Uterus (tissue), 4 donors: ENCODE data around the gene FBP1. TPM values are rescaled to one million over a fixed set of nuclear protein-coding genes. Genes with fewer than 3 reads are reported as not detected.
A peak's percentile ranks its signal among the peaks of the same experiment; 100 is the strongest.

Source experiments
- DNase-seq, 2 donors: peaks; one replicate each; pipeline ENCODE4 v3.0.0-alpha.2; 2019 to 2020
- H3K27ac ChIP-seq, 2 donors: fragments of 200-600 bp; sonication (generic); 1 replicate in 1 of 2; 2 replicates in 1 of 2; pipeline ENCODE4 v1.5.1; 2016 to 2018
- H3K27me3 ChIP-seq, 2 donors: fragments of 200-600 bp; sonication (generic); one replicate each; pipeline ENCODE4 v1.5.1; 2018 to 2019; ENCODE audit warnings: control low read depth in 1 of 2
- H3K36me3 ChIP-seq, 2 donors: fragments of 200-600 bp; sonication (generic); one replicate each; pipeline ENCODE4 v1.5.1; 2019; ENCODE audit warnings: control low read depth in 1 of 2
- H3K4me1 ChIP-seq, 2 donors: fragments of 200-600 bp; sonication (generic); one replicate each; pipeline ENCODE4 v1.5.1; 2018 to 2019; ENCODE audit warnings: control low read depth in 1 of 2
- H3K4me3 ChIP-seq, 2 donors: fragments of 200-600 bp; sonication (generic); 1 replicate in 1 of 2; 2 replicates in 1 of 2; pipeline ENCODE4 v1.5.1; 2018 to 2019; ENCODE audit warnings: mild to moderate bottlenecking in 1 of 2
- H3K9me3 ChIP-seq, 2 donors: fragments of 200-600 bp; sonication (generic); one replicate each; pipeline ENCODE4 v1.5.1; 2019; ENCODE audit warnings: control low read depth in 1 of 2
- CTCF ChIP-seq, 4 experiments: fragments of 200-600 bp in 2 of 4; fragments of 450-650 bp in 2 of 4; sonication (generic) in 2 of 4; IDR thresholded peaks; one replicate each; pipeline ENCODE4 v1.5.1; 2016 to 2019; ENCODE audit warnings: antibody characterized with exemption in 4 of 4, mild to moderate bottlenecking in 2 of 4, moderate library complexity in 1 of 4
- POLR2A ChIP-seq, 2 donors: fragments of 450-650 bp; IDR thresholded peaks; one replicate each; pipeline ENCODE4 v1.6.1; 2016; ENCODE audit warnings: antibody characterized with exemption in 2 of 2, mild to moderate bottlenecking in 1 of 2, moderate library complexity in 1 of 2
- intact Hi-C: fragments of 100-400 bp; cut with DNase I; formaldehyde crosslinking; loops from one replicate; pipeline ENCODE4 v1.15.1; 2023; ENCODE audit warnings: low total_unique reads
- total RNA-seq, 4 donors: library from RNA; depleted of rRNA in 3 of 4; stranded (reverse); fragments of >200 nt in 3 of 4; gene quantifications; one replicate each; pipeline versions ENCODE4 v1.1.0 to v1.2.4, GENCODE V29; 2014 to 2023
- donor health status: DM: yes; HTN: yes; CAD: no.

Gene FBP1
- total RNA-seq, 4 donors from 2014 or later, result 0.29 to 2.6 (median 0.90) TPM; not detected in 1

DNA sequence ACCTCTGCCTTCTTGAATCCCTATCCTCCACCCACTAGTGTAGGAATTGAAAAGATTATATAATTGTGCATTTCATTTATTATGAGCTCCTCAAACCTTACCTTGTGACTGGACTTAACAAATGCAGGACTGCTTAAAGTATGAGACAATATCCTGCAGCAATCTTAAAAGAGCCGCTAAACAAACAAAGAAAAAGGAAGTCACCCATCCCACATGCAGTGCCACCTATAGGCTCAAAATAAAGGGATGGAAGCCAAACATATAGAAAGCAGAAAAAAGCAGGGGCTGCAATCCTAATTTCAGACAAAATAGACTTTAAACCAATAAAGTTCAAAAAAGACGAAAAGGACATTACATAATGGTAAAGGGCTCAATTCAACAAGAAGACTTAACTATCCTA lies 75.8 kb downstream of the FBP1 start:
- intact Hi-C loops, result no loop called here
- H3K27me3 ChIP-seq, result no peaks in the 10 kb centered on the region
- H3K9me3 ChIP-seq, result no peaks in the 10 kb centered on the region
- H3K4me3 ChIP-seq, result no peak overlapping the region
- DNase-seq, result no peak
- no peaks in the 10 kb centered on the region for H3K4me1 ChIP-seq
- TF ChIP-seq POLR2A (IDR thresholded peaks at IDR 0.05) (no peak), CTCF (IDR thresholded peaks at IDR 0.05) (no peak)
- no peak overlapping the region for H3K27ac ChIP-seq
- no peaks in the 10 kb centered on the region for H3K36me3 ChIP-seq

DNA sequence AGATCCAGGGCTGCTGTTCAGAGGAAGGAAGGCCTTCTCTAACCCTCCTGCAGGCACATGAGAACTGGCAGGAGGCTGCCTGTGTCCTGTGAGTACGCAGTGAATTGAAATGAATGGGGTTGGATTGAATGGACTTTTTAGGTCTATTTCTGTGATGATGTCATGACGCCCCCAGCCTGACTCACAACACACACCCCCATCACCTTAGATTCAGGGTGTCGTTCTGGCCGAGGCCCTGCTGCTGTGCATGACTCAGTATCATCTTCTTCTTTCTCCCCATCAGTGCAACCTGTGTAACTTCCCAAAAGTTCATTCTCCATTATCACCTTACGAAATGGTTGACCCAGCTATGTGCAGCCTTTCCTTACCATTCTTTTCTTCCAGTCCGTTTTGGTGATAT lies 79.1 kb downstream of the FBP1 start:
- intact Hi-C loops, result no loop called here
- H3K9me3 ChIP-seq, result no peaks in the 10 kb centered on the region
- no peaks in the 10 kb centered on the region for H3K27me3 ChIP-seq
- no peak overlapping the region for H3K4me3 ChIP-seq
- H3K27ac ChIP-seq, result no peak overlapping the region
- H3K4me1 ChIP-seq, result no peaks in the 10 kb centered on the region
- H3K36me3 ChIP-seq, result no peaks in the 10 kb centered on the region
- no peak for DNase-seq
- no peak for TF ChIP-seq POLR2A (IDR thresholded peaks at IDR 0.05)
- no peak for TF ChIP-seq CTCF (IDR thresholded peaks at IDR 0.05)

DNA sequence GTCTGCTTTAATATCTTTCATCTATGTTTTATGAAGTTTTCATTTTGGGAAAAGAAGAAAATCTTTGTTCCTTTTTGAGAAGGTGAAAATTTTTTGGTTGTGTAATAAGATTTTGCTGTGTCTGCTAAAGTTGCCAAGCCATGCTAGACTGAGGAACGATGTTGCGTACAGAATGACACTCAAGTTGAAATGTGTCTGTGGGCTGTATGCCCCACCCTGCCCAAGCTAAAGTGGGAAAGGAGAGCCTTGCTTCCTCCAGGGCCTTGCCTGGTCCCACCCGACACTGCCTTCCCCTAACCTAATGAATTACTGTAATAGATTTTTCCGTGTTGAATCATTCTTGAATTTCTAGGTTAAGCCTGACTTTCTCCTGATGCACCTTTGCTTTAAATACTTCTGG lies 81.9 kb downstream of the FBP1 start:
- Histone ChIP-seq H3K27ac (no peak overlapping the region), H3K27me3 (no peaks in the 10 kb centered on the region), H3K36me3 (no peaks in the 10 kb centered on the region), H3K9me3 (no peaks in the 10 kb centered on the region), H3K4me3 (no peak overlapping the region), H3K4me1 (no peaks in the 10 kb centered on the region)
- TF ChIP-seq CTCF (IDR thresholded peaks at IDR 0.05), result no peak
- no peak for TF ChIP-seq POLR2A (IDR thresholded peaks at IDR 0.05)
- DNase-seq, result no peak
- intact Hi-C loops, result no loop called here

- intact Hi-C loops, result no loop called here
- no peaks in the 10 kb centered on the region for H3K36me3 ChIP-seq
- no peak for DNase-seq
- H3K27ac ChIP-seq, result no peak within 1 kb of the TSS
- TF ChIP-seq CTCF (IDR thresholded peaks at IDR 0.05) (peak in 1 of 4 experiments; percentile 27), POLR2A (IDR thresholded peaks at IDR 0.05) (no peak)
- no peaks in the 10 kb centered on the region for H3K9me3 ChIP-seq
- H3K4me3 ChIP-seq, result no peak within 1 kb of the TSS
- H3K4me1 ChIP-seq, result no peaks in the 10 kb centered on the region
- H3K27me3 ChIP-seq, result no peaks in the 10 kb centered on the region
These were observed 84.6 kb downstream of the FBP1 start, which contains the start of gene PCAT7 for GRCh38 chr9:94554439-94555331. Gene PCAT7, plus strand, starts transcription at chr9:94555083.

DNA sequence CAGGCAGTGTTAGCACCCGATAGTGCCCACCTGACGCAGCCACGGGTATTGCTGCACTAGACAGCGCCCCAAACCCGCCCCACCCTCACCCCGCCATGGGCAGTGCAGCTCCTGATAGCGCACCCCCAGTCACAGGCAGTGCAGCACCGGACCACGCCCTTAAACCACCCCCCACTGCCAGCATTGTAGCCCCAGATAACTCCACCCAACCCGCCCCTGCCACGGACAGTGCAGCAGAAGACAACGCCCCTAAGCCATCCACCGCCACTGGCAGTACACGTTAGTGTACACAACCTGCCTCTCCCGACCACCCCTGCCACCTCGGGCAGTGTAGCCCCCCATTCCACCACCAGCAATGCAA lies 85.3 kb downstream of the FBP1 start:
- H3K27me3 ChIP-seq, result no peaks in the 10 kb centered on the region
- no peak overlapping the region for H3K27ac ChIP-seq
- intact Hi-C loops, result no loop called here
- no peaks in the 10 kb centered on the region for H3K9me3 ChIP-seq
- DNase-seq, result no peak
- H3K36me3 ChIP-seq, result no peaks in the 10 kb centered on the region
- H3K4me1 ChIP-seq, result no peaks in the 10 kb centered on the region
- H3K4me3 ChIP-seq, result no peak overlapping the region
- no peak for TF ChIP-seq POLR2A (IDR thresholded peaks at IDR 0.05)
- no peak for TF ChIP-seq CTCF (IDR thresholded peaks at IDR 0.05)
